Right lobe of liver (tissue), 4 donors: ENCODE measurements around the gene PDE6B.

Experiments used
- POLR2A ChIP-seq: fragments of 450-650 bp; IDR thresholded peaks from one replicate; pipeline ENCODE4 v1.6.1; 2017; ENCODE audit warnings: antibody characterized with exemption, mild to moderate bottlenecking
- TF ChIP-seq, protein P1 (sequence below), 4 donors: fragments of 200-600 bp in 3 of 4; fragments of 450-650 bp in 1 of 4; IDR thresholded peaks; one replicate each; pipeline versions ENCODE4 v1.5.1 to v1.8.0; 2016 to 2022; ENCODE audit warnings: antibody characterized with exemption in 4 of 4, mild to moderate bottlenecking in 2 of 4
- donor health status: DM: no; HTN: no; CAD: no.
- donor health status: DM: no; HTN: no; CAD: no.
- donor health status: DM: no; HTN: yes; CAD: no.

DNA sequence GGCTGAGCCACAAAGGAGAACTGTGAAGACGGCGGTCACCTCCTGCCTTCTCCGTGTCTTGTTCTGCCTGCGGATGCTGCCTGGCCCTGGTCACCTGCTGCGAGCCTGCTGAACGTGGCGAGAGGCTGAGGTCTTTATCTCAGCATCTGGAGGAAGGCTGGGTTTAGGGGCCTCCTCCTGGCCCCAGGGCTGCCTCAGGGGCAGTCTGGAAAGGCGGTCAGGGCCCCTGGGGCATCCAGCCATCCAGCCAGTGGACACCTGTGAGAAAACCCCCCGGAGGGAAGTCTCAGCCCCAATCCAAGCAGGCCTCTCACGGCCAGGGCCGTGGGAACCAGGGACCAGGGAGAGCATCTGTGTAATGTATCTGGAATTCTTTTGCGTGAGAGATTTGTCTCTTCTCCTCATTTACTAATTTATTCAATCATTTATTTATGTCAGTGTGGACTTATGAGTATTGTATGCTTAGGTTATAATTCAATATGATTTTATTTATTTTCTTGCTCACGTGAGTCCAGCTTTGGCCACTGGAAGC, 11.3 kb downstream of the PDE6B start:
- TF ChIP-seq, protein P1, sequence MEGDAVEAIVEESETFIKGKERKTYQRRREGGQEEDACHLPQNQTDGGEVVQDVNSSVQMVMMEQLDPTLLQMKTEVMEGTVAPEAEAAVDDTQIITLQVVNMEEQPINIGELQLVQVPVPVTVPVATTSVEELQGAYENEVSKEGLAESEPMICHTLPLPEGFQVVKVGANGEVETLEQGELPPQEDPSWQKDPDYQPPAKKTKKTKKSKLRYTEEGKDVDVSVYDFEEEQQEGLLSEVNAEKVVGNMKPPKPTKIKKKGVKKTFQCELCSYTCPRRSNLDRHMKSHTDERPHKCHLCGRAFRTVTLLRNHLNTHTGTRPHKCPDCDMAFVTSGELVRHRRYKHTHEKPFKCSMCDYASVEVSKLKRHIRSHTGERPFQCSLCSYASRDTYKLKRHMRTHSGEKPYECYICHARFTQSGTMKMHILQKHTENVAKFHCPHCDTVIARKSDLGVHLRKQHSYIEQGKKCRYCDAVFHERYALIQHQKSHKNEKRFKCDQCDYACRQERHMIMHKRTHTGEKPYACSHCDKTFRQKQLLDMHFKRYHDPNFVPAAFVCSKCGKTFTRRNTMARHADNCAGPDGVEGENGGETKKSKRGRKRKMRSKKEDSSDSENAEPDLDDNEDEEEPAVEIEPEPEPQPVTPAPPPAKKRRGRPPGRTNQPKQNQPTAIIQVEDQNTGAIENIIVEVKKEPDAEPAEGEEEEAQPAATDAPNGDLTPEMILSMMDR (IDR thresholded peaks at IDR 0.05), result no peak
- TF ChIP-seq POLR2A, result no peak
